HUES64 (cell line): ENCODE data around the gene MAD2L2. TPM values are rescaled to one million over a fixed set of nuclear protein-coding genes. Genes with fewer than 3 reads are reported as not detected.
A peak's percentile ranks its signal among the peaks of the same experiment; 100 is the strongest.

Experiments
- H3K27ac ChIP-seq: 2 replicates; pipeline ENCODE4 v1.7.0; 2013; ENCODE audit warnings: low read depth, low read length, inconsistent platforms
- H3K27me3 ChIP-seq: 2 replicates; pipeline ENCODE4 v1.6.1; 2013; ENCODE audit warnings: mild to moderate bottlenecking, low read length; ENCODE audit not compliant: insufficient read depth
- H3K36me3 ChIP-seq: 2 replicates; pipeline ENCODE4 v1.6.1; 2013; ENCODE audit warnings: mild to moderate bottlenecking, low read length; ENCODE audit not compliant: insufficient read depth
- H3K4me1 ChIP-seq: 2 replicates; pipeline ENCODE4 v1.6.1; 2013; ENCODE audit warnings: mild to moderate bottlenecking, low read length, moderate library complexity; ENCODE audit not compliant: insufficient read depth
- H3K4me3 ChIP-seq: 2 replicates; pipeline ENCODE4 v1.5.1; 2013; ENCODE audit warnings: mild to moderate bottlenecking, low read length, moderate library complexity
- H3K9ac ChIP-seq: 2 replicates; pipeline ENCODE4 v1.6.1; 2013; ENCODE audit warnings: mild to moderate bottlenecking, low read depth, low read length
- H3K9me3 ChIP-seq: 2 replicates; pipeline ENCODE4 v1.6.1; 2013; ENCODE audit warnings: low read depth, low read length; ENCODE audit not compliant: insufficient read depth
- WGBS: fragments of 150-250, 120-280 bp; methylation state at CpG from one replicate; pipeline ENCODE4 v1.1.7; 2013; ENCODE audit warnings: missing lambda C conversion rate; 5-methylcytosine and 5-hydroxymethylcytosine counted together
- polyA plus RNA-seq, 2 experiments: library from polyadenylated mRNA; stranded (reverse); fragments of 50-300 nt; gene quantifications; one replicate each; pipeline ENCODE4 v1.2.3, GENCODE V29; 2013

MAD2L2 gene
- polyA plus RNA-seq (2013, experiment 1 of 2) = 213 TPM
- 198 TPM for polyA plus RNA-seq (2013, experiment 2 of 2)

DNA sequence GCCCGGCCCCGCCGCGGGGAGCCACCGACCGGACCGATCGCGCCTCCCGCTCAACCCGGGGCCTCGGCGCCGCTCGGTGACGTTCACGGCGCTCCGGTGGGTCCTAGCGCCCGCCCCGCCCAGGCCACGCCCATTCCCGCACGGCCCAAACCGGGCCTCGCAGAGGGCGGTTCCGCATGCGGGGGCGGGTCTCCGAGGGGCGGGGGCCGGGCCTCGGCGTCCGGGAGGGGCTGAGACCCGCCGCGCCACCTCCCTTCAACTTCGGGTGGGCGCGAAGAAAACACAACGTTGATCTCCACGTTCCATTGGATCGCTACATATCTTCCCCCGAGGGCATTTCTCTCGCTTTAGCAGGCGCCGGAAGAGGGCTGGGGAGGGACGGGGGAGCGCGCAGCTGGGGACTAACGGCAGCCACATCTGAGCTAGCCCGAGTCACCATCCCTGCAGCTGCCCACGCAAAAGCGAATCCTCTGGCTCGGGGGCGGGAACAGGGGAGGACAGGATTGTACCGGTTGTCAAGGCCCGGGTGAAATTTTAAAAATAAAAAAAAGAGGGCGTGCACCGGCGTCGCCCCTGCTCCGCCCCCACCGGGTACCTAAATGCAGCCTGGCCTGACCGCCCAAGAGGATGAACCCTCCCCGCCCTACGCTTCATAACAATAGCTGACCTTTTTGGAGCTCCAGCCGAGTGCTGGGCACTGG lies at the start of gene MAD2L2:
MAD2L2 (minus strand) TSS at position 78 of the 701 bp plus-strand sequence. CDS start 547 bp downstream, outside the sequence.
- H3K4me1 ChIP-seq = peaks cover 33% of the 10 kb centered on the region
- peak within 1 kb of the TSS; percentile 92 for H3K9ac ChIP-seq
- H3K9me3 ChIP-seq = no peaks in the 10 kb centered on the region
- no peaks in the 10 kb centered on the region for H3K27me3 ChIP-seq
- peaks cover 29% of the 10 kb centered on the region for H3K36me3 ChIP-seq
- peak within 1 kb of the TSS; percentile 99 for H3K27ac ChIP-seq
- under 1% methylated on average over 71 of the region's 71 CpGs for WGBS
- H3K4me3 ChIP-seq = peak within 1 kb of the TSS; percentile 86

DNA sequence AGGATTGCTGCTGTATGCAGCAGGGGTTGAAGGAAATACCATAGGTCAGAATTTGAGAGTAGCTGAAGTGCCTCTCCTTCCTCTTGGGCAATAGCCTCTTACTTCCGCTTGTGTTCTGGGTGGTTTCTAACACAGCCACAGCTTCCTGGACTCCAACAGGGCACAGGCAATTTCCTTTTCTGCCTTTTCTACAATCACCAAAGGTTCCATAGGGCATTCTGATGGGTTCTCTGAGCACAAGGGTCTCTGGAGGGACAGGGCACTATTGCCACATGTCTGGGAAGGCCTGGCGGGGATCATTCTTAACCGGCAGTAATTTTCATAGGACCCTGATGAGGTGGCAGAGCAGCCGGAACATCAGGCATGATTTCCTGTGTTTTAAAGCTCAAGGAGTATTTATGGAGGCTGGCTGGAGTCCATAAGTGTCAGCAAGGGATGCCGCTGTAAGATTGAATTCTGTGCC lies 49.5 kb upstream of the MAD2L2 start:
- Histone ChIP-seq H3K4me3 (no peak overlapping the region), H3K27me3 (no peaks in the 10 kb centered on the region), H3K4me1 (peaks cover 28% of the 10 kb centered on the region), H3K9me3 (no peaks in the 10 kb centered on the region), H3K36me3 (no peaks in the 10 kb centered on the region), H3K27ac (no peak overlapping the region), H3K9ac (no peak overlapping the region)
- 92% methylated on average over 5 of the region's 5 CpGs for WGBS

DNA sequence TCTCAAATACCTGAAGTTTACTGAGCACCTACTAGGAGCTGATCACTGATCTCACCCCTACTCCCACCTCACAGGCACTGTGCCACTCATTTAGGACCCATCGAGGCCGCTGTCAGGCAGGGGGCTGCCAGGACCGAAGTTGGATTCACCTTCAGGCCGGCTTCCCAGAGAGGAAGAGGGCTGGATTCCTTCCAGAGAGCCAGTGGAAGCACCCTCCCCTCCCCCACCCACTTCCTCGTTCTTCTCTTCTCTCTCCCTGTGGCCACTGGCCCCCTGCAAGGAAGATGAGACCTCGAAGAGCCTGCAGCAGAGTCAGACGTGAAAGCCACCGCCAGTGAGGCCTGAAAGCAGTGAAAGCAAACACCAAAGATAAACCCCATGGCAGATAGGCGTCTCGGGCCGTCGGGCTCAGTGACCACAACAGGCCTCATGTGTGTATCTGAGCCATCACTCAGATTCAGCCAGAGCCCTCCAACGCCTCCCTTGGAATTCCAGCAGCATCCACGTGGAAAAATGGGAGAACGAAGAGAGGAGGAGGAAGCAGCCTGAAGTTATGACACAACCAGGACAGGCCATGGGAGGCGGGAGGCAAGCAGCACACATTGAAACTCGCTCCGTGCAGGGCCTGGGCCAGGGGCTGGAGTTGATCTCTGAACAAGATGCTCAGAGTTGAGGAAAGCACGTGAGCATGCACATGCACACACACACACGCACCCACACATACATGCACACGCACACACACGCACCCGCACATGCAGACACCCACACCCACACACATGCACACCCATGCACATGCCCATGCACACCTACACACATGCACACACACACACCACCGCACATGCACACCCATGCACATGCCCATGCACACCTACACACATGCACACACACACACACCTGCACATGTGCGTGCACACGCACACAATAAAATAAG lies 48.8 kb upstream of the MAD2L2 start:
- Histone ChIP-seq H3K36me3 (no peaks in the 10 kb centered on the region), H3K9ac (no peak overlapping the region), H3K4me3 (no peak overlapping the region), H3K9me3 (no peaks in the 10 kb centered on the region), H3K27ac (no peak overlapping the region; the same call in 1 of the 2 replicates), H3K4me1 (peaks cover 31% of the 10 kb centered on the region), H3K27me3 (no peaks in the 10 kb centered on the region)
- WGBS = 68% methylated on average over 26 of the region's 26 CpGs

DNA sequence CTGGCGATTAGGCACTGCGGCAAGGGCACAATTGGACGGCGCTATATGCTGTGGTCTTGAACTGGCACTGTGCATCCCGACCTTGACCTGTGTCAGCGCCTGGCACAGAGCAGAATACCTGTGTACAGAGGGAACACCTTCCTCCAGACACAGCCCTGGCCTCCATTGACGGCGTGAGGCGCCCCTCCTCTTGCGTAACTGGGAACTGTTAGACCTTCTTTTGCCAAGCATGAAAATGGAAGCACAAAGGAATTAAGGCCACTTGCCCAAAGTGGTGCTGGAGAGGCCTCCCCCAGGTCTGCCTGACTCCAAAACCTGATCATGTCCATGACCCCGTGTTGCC lies 48.2 kb upstream of the MAD2L2 start:
- peaks cover 32% of the 10 kb centered on the region for H3K4me1 ChIP-seq

DNA sequence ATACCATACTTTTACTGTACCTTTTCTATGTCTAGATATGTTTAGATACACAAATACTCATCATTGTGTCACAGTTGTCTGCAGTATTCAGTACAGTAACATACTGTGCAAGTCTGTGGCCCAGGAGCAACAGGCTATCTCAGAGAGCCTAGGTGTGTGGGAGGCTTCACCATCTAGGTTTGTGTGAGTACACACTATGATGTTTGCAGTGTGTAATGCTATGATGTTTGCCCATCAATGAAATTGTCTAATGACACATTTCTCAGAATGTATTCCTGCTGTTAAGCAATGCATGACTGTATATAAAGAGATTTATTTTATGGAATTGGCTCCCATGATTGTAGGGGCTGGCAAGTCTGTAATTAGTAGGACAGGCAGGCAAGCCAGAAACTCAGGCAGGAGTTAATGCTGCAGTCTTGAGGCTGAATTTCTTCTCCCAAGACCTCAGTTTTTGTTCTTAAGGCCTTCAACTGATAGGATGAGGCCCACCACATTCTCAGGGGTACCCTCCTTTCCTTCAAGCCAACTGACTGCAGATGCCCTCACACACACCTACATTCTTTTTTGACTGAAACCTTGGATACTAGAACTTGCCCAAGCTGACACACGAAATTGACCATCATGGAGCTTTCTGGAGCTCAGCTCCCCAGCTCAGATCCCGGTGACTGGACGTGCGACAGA lies 47.3 kb upstream of the MAD2L2 start:
- no peak overlapping the region for H3K27ac ChIP-seq
- H3K27me3 ChIP-seq = no peaks in the 10 kb centered on the region
- no peaks in the 10 kb centered on the region for H3K36me3 ChIP-seq
- H3K9ac ChIP-seq = no peak overlapping the region
- 96% methylated on average over 4 of the region's 4 CpGs for WGBS
- no peak overlapping the region for H3K4me3 ChIP-seq
- no peaks in the 10 kb centered on the region for H3K9me3 ChIP-seq
- H3K4me1 ChIP-seq = peaks cover 32% of the 10 kb centered on the region

More for the DNA sequence above, 48.2 kb upstream of the MAD2L2 start:
- no peaks in the 10 kb centered on the region for H3K9me3 ChIP-seq
- no peak overlapping the region for H3K9ac ChIP-seq
- no peaks in the 10 kb centered on the region for H3K36me3 ChIP-seq
- H3K27me3 ChIP-seq = no peaks in the 10 kb centered on the region
- no peak overlapping the region; the same call in 1 of the 2 replicates for H3K27ac ChIP-seq
- no peak overlapping the region for H3K4me3 ChIP-seq
- WGBS = 93% methylated on average over 11 of the region's 11 CpGs

DNA sequence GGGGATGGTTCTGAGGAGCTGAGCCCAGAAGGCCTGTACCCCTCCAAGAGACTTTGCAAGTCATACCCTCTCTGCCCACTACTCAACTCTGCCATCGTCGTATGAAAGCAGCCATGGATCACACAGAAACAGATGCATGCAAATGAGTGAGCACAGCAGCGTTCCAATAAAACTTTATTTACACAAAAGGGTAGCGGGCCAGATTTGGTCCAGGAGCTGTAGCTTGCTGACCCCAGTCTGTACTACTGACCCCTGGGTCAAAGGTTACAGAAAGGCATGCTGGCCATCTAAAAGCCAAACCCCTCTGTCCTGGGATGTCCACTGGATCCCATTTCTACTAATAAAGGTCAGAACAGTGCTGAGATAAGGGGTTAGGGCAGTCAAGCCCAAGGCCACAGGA lies 46.2 kb upstream of the MAD2L2 start:
- H3K27ac ChIP-seq = no peak overlapping the region

DNA sequence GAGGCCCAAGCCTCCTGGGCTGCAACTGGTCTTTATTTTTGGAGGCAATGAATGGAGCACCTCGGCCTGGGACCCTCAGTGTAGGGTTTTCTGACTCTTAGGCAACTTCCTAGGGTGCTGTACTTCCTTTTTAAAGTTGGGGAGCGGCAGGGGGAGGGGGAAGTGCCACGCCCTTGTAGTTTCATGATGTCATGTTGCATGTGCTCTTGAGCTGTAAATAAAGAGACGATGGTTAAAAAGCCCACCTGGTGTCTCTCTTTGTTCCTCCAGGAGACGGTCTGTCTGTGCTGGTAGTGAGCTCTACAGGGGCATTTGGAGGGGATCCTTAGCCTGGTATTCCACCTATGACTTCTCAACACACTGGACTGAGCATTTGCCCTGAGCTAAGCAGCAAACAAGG lies 44.7 kb upstream of the MAD2L2 start:
- Histone ChIP-seq H3K27me3 (no peaks in the 10 kb centered on the region), H3K9me3 (no peaks in the 10 kb centered on the region), H3K4me3 (no peak overlapping the region), H3K4me1 (peaks cover 24% of the 10 kb centered on the region), H3K27ac (peak overlapping the region; percentile 31; the same call in 1 of the 2 replicates), H3K36me3 (peaks cover 9% of the 10 kb centered on the region; the same call in 1 of the 2 replicates), H3K9ac (no peak overlapping the region)
- 46% methylated on average over 5 of the region's 5 CpGs for WGBS

More for the DNA sequence above, 46.2 kb upstream of the MAD2L2 start:
- no peaks in the 10 kb centered on the region for H3K9me3 ChIP-seq
- no peaks in the 10 kb centered on the region for H3K27me3 ChIP-seq
- 95% methylated on average over 4 of the region's 4 CpGs for WGBS
- H3K4me1 ChIP-seq = peaks cover 31% of the 10 kb centered on the region
- no peaks in the 10 kb centered on the region for H3K36me3 ChIP-seq
- H3K4me3 ChIP-seq = no peak overlapping the region
- H3K9ac ChIP-seq = no peak overlapping the region

DNA sequence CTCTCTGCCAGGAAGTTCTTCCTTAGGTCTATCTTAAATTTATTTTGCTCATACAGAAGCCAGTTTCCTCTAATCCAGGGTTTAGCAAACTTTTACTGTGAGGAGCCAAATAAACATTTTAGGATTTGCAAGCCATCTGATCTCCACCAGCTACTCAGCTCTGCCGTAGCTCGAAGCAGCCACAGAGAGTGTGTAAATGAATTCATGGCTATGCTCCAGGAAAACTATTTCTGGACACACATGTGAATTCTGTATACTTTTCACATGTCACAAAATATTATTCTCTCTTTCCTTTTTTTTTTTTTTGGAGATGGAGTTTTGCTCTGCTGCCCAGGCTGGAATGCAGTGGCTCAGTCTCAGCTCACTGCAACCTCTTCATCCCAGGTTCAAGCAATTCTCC lies 41.6 kb upstream of the MAD2L2 start:
- peaks cover 13% of the 10 kb centered on the region; the same call in 1 of the 2 replicates for H3K36me3 ChIP-seq
- 97% methylated on average over 2 of the region's 2 CpGs for WGBS

DNA sequence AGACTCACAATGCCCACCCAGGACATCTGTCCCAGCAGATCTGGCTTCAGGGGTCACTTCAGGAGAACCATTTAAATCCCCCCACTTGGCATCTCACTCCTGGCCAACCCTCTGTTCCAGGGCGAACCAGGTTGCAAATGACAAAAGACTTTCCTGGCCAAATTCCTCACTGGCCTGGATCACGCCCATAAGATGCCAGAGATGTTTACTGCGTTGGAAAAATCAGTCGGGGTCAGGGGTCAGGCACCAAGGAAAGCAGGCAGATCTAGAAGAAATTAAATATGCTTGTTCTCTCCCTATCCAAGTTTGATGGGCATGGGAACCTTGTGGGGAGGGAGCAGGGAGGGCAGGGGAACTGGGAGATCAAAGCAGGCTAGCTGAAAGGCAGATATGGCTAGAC lies 40.4 kb upstream of the MAD2L2 start:
- Histone ChIP-seq H3K9me3 (no peaks in the 10 kb centered on the region), H3K9ac (no peak overlapping the region), H3K27me3 (no peaks in the 10 kb centered on the region), H3K36me3 (peaks cover 15% of the 10 kb centered on the region), H3K27ac (no peak overlapping the region), H3K4me1 (peaks cover 11% of the 10 kb centered on the region), H3K4me3 (no peak overlapping the region)
- WGBS = 91% methylated on average over 4 of the region's 4 CpGs

More for the DNA sequence above, 41.6 kb upstream of the MAD2L2 start:
- no peaks in the 10 kb centered on the region for H3K9me3 ChIP-seq
- H3K4me3 ChIP-seq = no peak overlapping the region
- H3K27me3 ChIP-seq = no peaks in the 10 kb centered on the region
- H3K9ac ChIP-seq = no peak overlapping the region
- H3K4me1 ChIP-seq = peaks cover 14% of the 10 kb centered on the region
- H3K27ac ChIP-seq = no peak overlapping the region

DNA sequence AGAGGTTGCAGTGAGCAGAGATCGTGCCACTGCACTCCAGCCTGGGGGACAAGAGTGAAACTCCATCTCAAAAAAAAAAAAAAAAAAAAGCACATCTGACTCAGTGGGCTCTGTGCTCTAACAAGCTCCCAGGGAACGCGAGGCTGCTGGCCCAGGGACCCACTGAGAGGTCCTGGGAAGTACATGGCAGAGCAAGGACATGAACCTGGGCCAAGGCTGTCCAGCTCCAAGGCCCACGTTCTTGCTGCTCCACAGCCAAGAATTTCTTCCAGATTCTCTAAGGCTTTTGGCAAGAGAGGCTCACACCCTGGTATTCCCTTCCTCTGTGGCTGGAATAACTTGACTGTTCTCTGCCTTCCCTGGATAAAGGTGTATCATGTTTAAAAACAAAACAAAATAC lies 39.6 kb upstream of the MAD2L2 start:
- Histone ChIP-seq H3K27ac (no peak overlapping the region), H3K4me1 (peaks cover 7% of the 10 kb centered on the region), H3K9me3 (no peaks in the 10 kb centered on the region), H3K9ac (no peak overlapping the region), H3K27me3 (no peaks in the 10 kb centered on the region), H3K36me3 (peaks cover 18% of the 10 kb centered on the region), H3K4me3 (no peak overlapping the region)
- 94% methylated on average over 4 of the region's 4 CpGs for WGBS
